Body of pancreas (tissue), 4 donors: ENCODE measurements around the gene REEP5.

Source experiments
- CTCF ChIP-seq, 7 experiments: fragments of 450-650 bp in 4 of 7; fragments of 200-600 bp in 3 of 7; sonication (generic) in 3 of 7; IDR thresholded peaks; one replicate each; pipeline ENCODE4 v1.5.1; 2016 to 2019; ENCODE audit warnings: antibody characterized with exemption in 7 of 7
- POLR2A ChIP-seq, 3 donors: fragments of 450-650 bp; IDR thresholded peaks; one replicate each; pipeline ENCODE4 v1.6.1; 2016; ENCODE audit warnings: antibody characterized with exemption in 3 of 3, mild to moderate bottlenecking in 2 of 3

- no peak for TF ChIP-seq CTCF (IDR thresholded peaks at IDR 0.05)
- no peak for TF ChIP-seq POLR2A (IDR thresholded peaks at IDR 0.05)
Observed at GRCh38 chr5:112892776-112893175, 29.3 kb downstream of the REEP5 start.
